Measurements from ENCODE around the gene ALG12.

Gene ALG12

GRCh38 chr22:49882519-49883293 is 35.5 kb downstream of the ALG12 start:
- Histone ChIP-seq H3K36me3 (peaks cover 56 to 85% (median 77%) of the 10 kb centered on the region in 11 experiments), H3K27me3 (no peaks in the 10 kb centered on the region), H3K4me1 (peaks cover 13 to 32% (median 25%) of the 10 kb centered on the region in 10 experiments), H3K4me2 (no peak overlapping the region), H3K4me3 (no peak overlapping the region), H3K9me3 (replicated peaks in 1 of 11) (peaks cover 11 to 56% (median 26%) of the 10 kb centered on the region in 11 experiments; a peak in 21 of 22 replicates), H3K9ac (no peak overlapping the region), H3K27ac (no peak overlapping the region), H4K20me1 (peaks cover 48 to 97% (median 79%) of the 10 kb centered on the region in 11 experiments; a peak in 21 of 22 replicates)
- no peak for TF ChIP-seq Cebpa-rat (IDR thresholded peaks at IDR 0.05)

GRCh38 chr22:49881856-49882255 is 36.4 kb downstream of the ALG12 start:
- Histone ChIP-seq H3K9ac (no peak overlapping the region), H3K4me1 (peaks cover 13 to 32% (median 25%) of the 10 kb centered on the region in 10 experiments), H3K36me3 (peaks cover 50 to 85% (median 77%) of the 10 kb centered on the region in 11 experiments), H3K4me2 (peak overlapping the region in 1 of 11 experiments; percentile 80; a peak in 1 of 22 replicates), H3K27ac (no peak overlapping the region), H3K9me3 (replicated peaks in 1 of 11) (peaks cover 12 to 58% (median 33%) of the 10 kb centered on the region in 11 experiments; a peak in 21 of 22 replicates), H4K20me1 (peaks cover 48 to 95% (median 73%) of the 10 kb centered on the region in 11 experiments; a peak in 21 of 22 replicates), H3K27me3 (no peaks in the 10 kb centered on the region), H3K4me3 (no peak overlapping the region)
- no peak for TF ChIP-seq Cebpa-rat (IDR thresholded peaks at IDR 0.05)

GRCh38 chr22:49880281-49880680 is 38.0 kb downstream of the ALG12 start:
- peaks cover 12 to 56% (median 40%) of the 10 kb centered on the region in 11 experiments; a peak in 21 of 22 replicates for H3K9me3 ChIP-seq (replicated peaks in 1 of 11)
- H3K9ac ChIP-seq = peak overlapping the region; percentile 14 to 64 (median 52); a peak in 17 of 22 replicates
- peaks cover 40 to 91% (median 59%) of the 10 kb centered on the region in 11 experiments; a peak in 21 of 22 replicates for H4K20me1 ChIP-seq
- peak overlapping the region; percentile 56 to 80 (median 69) for H3K4me2 ChIP-seq
- H3K27me3 ChIP-seq = no peaks in the 10 kb centered on the region
- peak overlapping the region in 3 of 10 experiments; percentile 6 to 23 (median 9); a peak in 3 of 20 replicates for H3K4me3 ChIP-seq
- peak overlapping the region in 10 of 11 experiments; percentile 12 to 57 (median 40); a peak in 15 of 22 replicates for H3K27ac ChIP-seq
- no peak for TF ChIP-seq Cebpa-rat (IDR thresholded peaks at IDR 0.05)
- peaks cover 42 to 85% (median 77%) of the 10 kb centered on the region in 11 experiments for H3K36me3 ChIP-seq
- H3K4me1 ChIP-seq = peaks cover 13 to 32% (median 25%) of the 10 kb centered on the region in 10 experiments

GRCh38 chr22:49879871-49880270 is 38.4 kb downstream of the ALG12 start:
- Histone ChIP-seq H3K36me3 (peaks cover 40 to 85% (median 77%) of the 10 kb centered on the region in 11 experiments), H3K4me1 (peaks cover 13 to 32% (median 25%) of the 10 kb centered on the region in 10 experiments), H3K27me3 (no peaks in the 10 kb centered on the region), H3K9me3 (replicated peaks in 1 of 11) (peaks cover 12 to 56% (median 43%) of the 10 kb centered on the region in 11 experiments; a peak in 21 of 22 replicates), H3K4me2 (peak overlapping the region; percentile 56 to 80 (median 69)), H3K4me3 (peak overlapping the region in 1 of 10 experiments; percentile 9; a peak in 1 of 20 replicates), H4K20me1 (peaks cover 40 to 91% (median 59%) of the 10 kb centered on the region in 11 experiments; a peak in 21 of 22 replicates), H3K9ac (peak overlapping the region; percentile 14 to 64 (median 52); a peak in 16 of 22 replicates), H3K27ac (peak overlapping the region in 10 of 11 experiments; percentile 12 to 57 (median 40); a peak in 14 of 22 replicates)
- no peak for TF ChIP-seq Cebpa-rat (IDR thresholded peaks at IDR 0.05)

- peaks cover 38 to 85% (median 77%) of the 10 kb centered on the region in 11 experiments for H3K36me3 ChIP-seq
- H3K4me2 ChIP-seq = no peak overlapping the region
- no peak overlapping the region for H3K9ac ChIP-seq
- no peak overlapping the region for H3K4me3 ChIP-seq
- H3K27me3 ChIP-seq = no peaks in the 10 kb centered on the region
- H4K20me1 ChIP-seq = peaks cover 44 to 91% (median 57%) of the 10 kb centered on the region in 11 experiments; a peak in 21 of 22 replicates
- H3K4me1 ChIP-seq = peaks cover 13 to 32% (median 25%) of the 10 kb centered on the region in 10 experiments
- no peak for TF ChIP-seq Cebpa-rat (IDR thresholded peaks at IDR 0.05)
- H3K27ac ChIP-seq = no peak overlapping the region
- peaks cover 17 to 60% (median 58%) of the 10 kb centered on the region in 11 experiments; a peak in 21 of 22 replicates for H3K9me3 ChIP-seq (replicated peaks in 1 of 11)
Measured at GRCh38 chr22:49878206-49878605, 40.0 kb downstream of the ALG12 start.

- TF ChIP-seq Cebpa-rat (IDR thresholded peaks at IDR 0.05) = no peak
- Histone ChIP-seq H3K4me1 (peaks cover 13 to 29% (median 22%) of the 10 kb centered on the region in 10 experiments), H3K9me3 (replicated peaks in 1 of 11) (peaks cover 17 to 66% (median 60%) of the 10 kb centered on the region in 11 experiments; a peak in 21 of 22 replicates), H3K4me3 (no peak overlapping the region), H3K27ac (no peak overlapping the region), H3K36me3 (peaks cover 35 to 83% (median 76%) of the 10 kb centered on the region in 11 experiments), H3K4me2 (no peak overlapping the region), H3K27me3 (no peaks in the 10 kb centered on the region), H4K20me1 (peaks cover 42 to 91% (median 55%) of the 10 kb centered on the region in 11 experiments; a peak in 21 of 22 replicates), H3K9ac (no peak overlapping the region)
Measured at GRCh38 chr22:49877642-49878041, 40.6 kb downstream of the ALG12 start.

- TF ChIP-seq Cebpa-rat (IDR thresholded peaks at IDR 0.05) = no peak
- Histone ChIP-seq H3K4me1 (peaks cover 0 to 8% (median 0%) of the 10 kb centered on the region in 10 experiments; a peak in 1 of 20 replicates), H3K9ac (no peak overlapping the region), H3K36me3 (peaks cover 45 to 92% (median 79%) of the 10 kb centered on the region in 11 experiments), H3K27ac (no peak overlapping the region), H3K9me3 (replicated peaks in 1 of 11) (peaks cover 32 to 89% (median 75%) of the 10 kb centered on the region in 11 experiments), H3K4me3 (no peak overlapping the region), H4K20me1 (peaks cover 40 to 95% (median 56%) of the 10 kb centered on the region in 11 experiments; a peak in 19 of 22 replicates), H3K4me2 (no peak overlapping the region), H3K27me3 (no peaks in the 10 kb centered on the region)
Measured at GRCh38 chr22:49873228-49873940, 44.9 kb downstream of the ALG12 start.

GRCh38 chr22:49872347-49872746 is 45.9 kb downstream of the ALG12 start:
- Histone ChIP-seq H3K27me3 (no peaks in the 10 kb centered on the region), H3K27ac (no peak overlapping the region), H3K9ac (no peak overlapping the region), H4K20me1 (peaks cover 40 to 96% (median 60%) of the 10 kb centered on the region in 11 experiments; a peak in 19 of 22 replicates), H3K9me3 (replicated peaks in 1 of 11) (peaks cover 34 to 89% (median 75%) of the 10 kb centered on the region in 11 experiments), H3K4me1 (peaks cover 0 to 8% (median 0%) of the 10 kb centered on the region in 10 experiments; a peak in 1 of 20 replicates), H3K4me2 (no peak overlapping the region), H3K4me3 (no peak overlapping the region), H3K36me3 (peaks cover 51 to 92% (median 79%) of the 10 kb centered on the region in 11 experiments)
- TF ChIP-seq Cebpa-rat (IDR thresholded peaks at IDR 0.05) = no peak

Measured in BLaER1 treated with 17β-estradiol and CSF1 and Interleukin-3, amounts not matched to agents 10 nM and 100 nM (cell line).